ENCODE results near the gene EGR2.

Gene EGR2

DNA sequence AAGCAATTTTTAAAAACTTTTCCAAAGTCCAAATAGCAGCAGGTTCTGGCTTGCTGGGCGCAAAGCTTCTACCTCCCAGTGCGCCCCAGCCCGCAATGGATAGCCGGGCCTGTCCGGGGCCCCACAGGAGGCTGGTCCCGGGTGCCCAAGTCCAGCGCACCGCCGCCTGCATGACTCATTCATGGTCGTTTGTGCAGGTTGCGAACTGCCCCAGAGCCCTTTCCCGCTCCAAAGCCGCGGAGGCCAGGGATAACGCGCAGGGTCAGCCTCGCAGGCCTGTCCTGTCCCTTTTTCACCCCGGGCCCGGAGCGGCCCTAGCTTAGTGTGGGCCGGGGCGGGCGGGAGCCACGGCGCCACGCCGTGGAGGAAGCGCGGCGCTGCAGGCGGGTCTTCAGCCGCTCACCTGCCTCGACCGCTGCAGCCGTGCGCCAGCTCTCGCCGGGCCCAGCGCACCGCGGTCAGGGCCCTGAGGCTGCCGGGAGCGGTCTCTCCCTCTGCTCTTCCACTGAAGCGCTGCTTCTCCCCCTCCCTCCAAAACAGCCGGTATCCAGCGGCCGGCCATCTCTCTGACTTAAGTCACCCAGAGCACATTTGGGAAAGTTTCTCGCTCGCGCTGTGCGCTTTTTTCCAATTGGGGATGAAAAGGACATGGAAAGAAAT lies 1.7 kb upstream of the EGR2 start:
- peak; percentile 84 to 94 (median 89) for DNase-seq

DNA sequence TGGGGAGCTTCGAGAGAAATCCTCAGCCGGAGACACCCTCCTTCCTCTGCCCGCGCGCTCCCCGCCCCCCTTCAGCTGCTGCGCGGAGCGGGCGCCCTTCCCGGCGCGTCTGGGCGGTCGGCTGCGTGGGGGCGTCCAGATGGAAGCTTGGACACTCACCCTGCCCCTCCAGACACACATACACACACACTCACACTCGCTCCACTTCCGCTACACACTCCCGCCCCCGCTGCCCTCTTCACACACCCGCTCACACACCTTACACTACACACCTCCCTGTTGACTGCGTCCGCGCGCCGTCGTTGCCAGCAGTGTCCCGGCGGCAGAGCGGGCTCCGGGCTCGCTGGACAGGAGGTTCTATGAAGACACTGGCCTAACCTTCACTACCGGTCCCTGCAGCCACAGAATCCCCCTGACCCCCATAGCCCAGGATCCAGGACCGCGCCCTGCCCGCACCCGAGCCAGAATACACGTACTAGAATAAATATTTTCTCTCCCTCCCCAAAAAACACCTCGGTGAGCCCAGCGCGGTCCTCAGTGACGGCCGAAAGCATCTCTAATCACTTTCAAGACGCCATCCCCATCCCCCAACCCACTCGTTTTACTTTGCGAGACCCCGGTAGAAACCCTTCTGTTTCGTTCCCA lies 1.1 kb upstream of the EGR2 start:
- peak; percentile 51 to 82 (median 71) for DNase-seq

DNA sequence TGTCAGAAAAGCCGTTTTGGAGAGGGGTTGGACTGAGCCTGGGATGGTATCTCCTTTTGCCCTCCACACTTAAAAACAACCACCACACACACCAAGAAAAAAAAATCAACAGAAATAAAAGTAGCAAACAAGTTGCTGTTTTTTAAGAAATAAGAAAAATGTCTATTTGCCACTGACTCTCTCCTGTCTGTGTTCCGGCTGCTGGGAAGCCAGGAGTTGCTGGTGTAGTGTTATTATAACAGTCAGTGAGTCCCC lies 163 bp downstream of the EGR2 start:
- DNase-seq, result no peak

DNA sequence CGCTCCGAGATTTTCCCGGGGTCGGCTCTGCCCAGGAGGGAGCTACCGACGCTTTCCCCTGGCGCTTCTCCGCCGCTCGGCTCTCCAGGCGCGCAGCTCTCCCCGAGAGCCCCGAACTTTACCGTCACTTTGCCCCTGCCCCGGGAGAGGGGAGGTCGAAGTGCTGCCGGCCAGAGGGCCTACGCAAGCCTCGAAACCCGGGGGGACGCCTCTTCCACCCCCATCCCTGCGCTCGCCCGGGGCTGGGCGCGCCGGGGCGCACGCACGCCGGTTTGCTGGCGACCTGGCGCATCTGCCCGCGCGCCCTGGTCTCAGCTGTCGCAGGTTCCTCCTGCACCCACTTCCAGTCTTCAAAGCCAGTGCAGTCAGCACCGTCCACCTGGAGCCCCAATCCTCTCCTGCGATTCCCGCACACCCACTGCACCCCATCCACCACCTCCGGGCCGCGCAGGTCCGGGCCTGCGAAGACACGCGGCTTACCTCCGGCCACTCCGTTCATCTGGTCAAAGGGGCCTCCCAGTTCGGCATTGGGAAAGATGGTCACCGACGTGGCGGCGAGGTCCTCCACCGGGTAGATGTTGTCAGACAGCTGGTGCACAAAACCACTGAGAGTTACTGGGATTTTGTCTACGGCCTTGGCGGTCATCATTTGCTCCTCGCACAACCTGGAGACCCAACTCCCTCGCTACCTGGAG lies 638 bp downstream of the EGR2 start:
- peak in 3 of 4 experiments; percentile 39 to 66 (median 53) for DNase-seq

DNA sequence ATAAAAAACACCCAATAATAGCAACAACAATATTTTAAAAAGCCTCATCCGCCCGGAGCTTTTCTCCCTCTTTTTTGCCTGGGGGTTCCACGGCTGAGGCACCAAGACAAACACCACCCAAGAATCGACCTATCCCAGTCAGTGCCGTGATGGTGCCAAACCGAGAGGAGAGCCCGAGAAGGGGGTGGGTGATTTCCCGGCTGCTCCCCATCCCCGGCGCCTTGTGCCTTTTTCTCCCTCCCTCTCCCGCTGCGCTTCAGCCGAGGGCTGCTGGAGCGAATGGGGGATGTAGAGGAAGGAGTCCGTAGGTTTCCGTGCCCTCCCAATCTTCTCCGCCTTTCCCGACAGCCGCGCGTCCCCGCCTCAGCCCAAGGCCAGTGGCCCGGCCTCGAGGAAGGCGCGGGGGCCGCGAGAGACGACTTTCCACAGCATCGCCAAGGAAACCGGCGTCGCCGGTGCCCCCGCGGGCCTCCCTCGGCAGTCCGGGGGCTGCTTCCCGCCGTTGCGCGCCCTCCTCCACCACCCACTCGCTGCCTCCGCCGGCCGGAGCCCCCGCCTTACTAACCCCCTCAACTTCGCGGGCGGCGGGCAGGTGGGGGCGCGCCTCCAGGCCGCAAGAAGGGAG lies 1.3 kb downstream of the EGR2 start:
- peak in 3 of 4 experiments; percentile 28 to 60 (median 48) for DNase-seq

DNA sequence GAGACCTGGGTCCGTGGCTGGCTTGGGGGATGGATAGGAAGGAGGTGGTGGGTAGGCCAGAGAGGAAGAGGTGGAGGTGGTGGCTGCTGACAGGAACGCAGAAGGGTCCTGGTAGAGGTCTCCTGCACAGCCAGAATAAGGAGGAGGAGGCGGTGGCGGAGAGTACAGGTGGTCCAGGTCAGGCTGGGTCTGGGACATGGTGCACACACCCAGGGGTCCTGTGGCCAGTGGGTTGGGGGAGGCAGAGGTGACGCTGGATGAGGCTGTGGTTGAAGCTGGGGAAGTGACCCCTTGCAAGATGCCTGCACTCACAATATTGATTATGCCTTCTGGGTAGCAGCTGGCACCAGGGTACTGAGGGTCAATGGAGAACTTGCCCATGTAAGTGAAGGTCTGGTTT lies 2.2 kb downstream of the EGR2 start:
- DNase-seq, result peak in 2 of 4 experiments; percentile 9 to 18

DNA sequence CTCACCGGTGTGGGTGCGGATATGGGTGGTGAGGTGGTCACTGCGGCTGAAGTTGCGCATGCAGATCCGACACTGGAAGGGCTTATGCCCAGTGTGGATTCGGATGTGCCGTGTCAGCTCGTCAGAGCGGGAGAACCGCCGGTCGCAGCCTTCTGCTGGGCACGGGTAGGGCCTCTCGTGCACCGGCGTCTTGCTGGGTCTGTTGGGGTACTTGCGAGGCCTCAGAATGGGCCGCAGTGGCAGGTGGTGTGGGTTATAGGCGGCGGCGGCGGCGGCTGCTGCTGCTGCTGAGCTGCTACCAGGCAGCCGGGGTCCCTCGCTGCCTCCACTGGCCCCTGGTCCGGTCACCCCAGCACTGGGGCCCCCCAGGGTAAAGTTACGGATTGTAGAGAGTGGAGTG lies 2.7 kb downstream of the EGR2 start:
- DNase-seq, result peak in 1 of 4 experiments; percentile 12

DNA sequence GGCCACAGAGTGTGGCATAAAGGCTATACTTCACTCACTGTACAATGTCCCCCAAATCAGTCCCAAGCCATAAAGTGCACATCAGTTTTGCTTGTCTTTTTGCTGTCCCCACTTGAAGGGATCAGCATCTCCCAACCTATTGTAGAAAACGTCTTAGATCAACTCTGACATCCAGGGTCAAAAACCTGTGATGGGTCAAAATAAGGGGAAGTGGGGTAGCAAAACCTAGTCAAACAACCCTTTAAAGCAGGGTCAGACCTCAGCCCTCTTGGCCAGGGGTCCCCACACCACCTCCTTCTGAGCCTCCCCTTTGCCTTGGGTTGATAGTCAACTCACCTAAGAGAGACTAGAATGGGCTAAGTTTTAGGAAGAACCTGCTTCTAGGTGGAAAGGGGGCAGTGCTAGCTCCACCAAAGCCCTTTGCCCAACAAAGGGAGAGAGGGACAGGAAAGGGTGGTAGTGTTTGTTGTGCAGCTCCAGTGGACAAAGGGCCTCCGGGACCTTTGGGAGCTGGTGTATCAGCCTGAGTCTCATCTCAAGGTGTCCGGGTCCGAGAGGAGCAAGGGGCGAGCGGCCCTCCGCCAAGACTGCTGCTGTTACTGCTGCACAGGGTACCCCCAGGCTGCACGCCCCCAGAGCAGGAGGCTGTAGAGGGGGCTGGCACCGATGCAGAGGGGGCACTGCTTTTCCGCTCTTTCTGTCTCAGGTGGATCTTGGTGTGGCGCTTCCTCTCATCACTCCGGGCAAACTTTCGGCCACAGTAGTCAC lies 3.3 kb downstream of the EGR2 start:
- peak in 2 of 4 experiments; percentile 12 to 16 for DNase-seq

DNA sequence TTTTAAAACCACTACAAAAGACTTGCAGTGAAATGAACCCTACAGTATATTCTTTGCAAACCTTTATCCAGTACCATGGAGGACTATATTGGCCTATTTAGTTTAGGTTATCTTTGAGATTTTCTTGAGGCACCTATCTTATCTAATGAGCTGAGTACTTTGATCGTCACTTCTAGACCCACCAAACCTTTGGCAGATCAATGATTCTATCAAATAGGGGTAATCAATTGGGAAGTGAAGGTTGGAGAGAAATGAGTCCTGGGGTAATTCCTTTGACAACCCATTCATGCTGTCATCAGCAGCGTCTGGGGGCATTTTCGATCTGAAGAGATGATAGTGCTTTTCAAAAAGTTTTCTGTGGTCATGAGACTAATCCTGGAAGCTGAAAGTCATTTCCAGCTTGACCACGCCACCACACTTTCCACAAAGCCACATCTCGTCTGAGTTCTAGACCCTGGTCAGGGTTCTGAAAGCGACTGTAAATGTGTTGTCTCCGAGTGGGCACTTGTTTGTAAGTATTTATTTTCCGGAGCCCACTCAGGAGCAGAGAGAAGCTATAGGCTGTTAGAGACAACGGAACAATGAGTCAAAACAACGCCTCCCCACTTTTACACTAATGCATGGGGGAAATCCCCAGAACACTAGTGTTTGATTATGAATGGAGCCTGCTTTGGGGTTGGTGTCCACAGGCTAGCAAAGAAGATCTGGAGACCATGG lies 4.8 kb downstream of the EGR2 start:
- DNase-seq, result peak in 3 of 4 experiments; percentile 25 to 35 (median 32)

DNA sequence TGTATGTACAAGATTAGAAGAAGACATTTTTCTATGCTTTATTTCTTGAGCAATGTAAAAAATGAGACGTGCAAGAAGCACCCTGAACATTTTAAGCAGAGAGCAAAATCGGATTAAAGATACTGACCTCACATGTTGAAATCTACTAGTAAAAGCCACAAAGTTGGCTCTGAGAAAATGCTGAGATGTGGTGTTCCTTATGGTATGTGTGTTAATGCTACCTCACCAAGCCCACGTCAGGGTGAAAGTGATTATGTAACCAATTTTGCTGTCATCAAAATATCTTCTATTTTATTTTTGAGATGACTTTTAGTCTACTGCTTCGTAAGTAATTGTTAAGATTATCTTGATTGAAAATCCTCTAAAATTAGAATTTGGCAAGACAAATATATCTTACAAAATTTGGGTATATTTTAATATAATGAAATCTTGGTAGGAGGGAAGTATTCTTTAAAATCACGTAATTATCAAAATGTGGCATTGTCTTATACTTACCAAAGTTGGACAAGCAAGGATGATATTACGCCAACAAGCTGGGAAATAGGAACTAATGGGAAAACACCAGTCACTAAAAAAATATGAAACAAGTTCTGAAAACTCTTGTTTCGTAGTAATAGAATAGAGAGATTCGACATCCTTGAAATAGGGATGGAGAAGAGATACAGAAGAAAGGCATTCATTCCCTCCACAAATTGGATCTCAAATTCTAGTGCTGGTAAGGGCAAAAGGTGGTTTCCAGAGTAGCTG lies 5.8 kb downstream of the EGR2 start:
- DNase-seq, result peak; percentile 53 to 78 (median 65)

DNA sequence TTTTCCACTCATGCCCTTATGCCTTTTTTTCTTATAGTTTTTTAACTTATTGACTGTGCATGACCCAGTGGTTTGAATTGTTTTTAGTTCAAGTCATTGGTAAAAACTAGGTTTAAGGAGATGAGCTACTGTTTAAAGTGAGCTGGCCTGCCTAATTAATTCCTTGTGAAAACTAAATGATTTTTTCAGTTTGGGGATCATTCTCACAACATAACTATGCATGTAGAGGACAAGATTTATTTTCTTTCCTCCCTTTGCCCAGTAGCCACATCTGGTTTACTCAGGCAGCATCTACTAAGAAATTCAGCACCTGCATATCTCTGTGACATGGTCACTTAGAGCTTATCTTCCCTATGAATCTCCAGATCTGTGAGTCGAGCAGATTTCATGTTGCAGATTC lies 9.9 kb downstream of the EGR2 start:
- DNase-seq, result peak in 1 of 4 experiments; percentile 8

DNA sequence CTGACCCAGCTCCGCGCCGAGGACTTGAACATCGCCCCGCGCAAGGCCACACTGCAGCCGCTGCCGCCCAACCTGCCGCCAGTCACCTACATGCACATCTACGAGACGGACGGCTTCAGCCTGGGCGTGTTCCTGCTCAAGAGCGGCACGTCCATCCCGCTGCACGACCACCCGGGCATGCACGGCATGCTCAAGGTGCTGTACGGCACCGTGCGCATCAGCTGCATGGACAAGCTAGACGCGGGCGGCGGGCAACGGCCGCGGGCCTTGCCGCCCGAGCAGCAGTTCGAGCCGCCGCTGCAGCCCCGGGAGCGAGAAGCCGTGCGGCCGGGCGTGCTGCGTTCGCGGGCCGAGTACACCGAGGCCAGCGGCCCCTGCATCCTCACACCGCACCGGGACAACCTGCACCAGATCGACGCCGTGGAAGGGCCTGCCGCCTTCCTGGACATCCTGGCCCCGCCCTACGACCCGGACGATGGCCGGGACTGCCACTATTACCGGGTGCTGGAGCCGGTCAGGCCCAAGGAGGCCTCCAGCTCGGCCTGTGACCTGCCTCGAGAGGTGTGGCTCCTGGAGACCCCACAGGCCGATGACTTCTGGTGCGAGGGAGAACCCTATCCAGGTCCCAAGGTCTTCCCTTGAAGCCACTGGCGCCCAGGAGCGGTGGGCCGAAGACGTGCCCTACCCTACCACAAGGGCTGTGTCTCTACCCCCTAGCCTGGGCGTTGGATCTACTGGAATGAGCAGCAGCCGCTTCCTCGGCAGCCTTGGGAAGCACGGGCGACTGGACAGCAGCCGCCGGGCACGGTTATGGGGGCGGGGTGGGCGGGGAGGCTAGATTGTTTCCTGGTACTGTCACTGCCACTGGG lies 10.7 kb downstream of the EGR2 start:
- peak; percentile 42 to 68 (median 58) for DNase-seq

DNA sequence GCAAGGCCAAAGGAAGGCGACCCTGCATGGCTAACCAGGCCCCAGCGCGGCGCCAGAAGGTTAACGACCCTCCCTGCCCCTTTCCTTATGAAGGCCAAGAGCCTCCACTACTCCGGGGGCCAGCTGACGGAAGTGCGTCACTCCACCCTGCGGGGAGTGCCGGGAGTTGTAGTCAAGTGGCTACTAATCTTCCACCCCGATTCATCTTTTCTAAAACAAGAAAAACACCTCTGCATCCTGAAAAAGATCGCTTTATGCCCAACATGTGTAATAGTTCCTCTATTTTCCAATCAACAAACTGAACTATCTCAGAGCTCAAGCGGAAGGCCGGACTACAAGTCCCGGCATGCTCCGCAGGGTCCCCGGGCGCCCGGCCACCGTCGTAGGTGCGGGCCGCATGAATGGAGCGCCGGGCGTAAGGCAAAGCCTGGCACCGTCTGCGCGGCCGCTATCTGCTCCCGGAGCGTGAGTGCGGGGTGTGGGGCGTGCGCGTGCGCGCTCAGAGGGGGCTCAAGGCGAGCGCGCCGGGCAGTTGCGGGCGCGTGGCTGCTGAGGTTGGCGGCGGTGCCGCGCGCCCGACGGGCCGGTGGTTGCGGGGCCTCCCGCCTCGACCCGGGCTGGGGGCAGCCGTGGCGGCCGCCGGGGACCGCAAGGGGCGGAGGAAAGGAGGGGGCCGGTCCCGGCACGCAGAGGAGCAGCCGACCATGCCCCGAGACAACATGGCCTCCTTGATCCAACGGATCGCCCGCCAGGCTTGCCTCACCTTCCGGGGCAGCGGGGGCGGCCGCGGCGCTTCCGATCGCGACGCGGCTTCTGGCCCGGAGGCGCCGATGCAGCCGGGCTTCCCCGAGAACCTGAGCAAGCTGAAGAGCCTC lies 11.6 kb downstream of the EGR2 start, which contains the start of gene ADO:
TSS of gene ADO (plus strand) at position 365 of the 875 bp plus-strand sequence. CDS start at position 705, 340 bp downstream.
- DNase-seq, result peak; percentile 86 to 95 (median 92)

DNA sequence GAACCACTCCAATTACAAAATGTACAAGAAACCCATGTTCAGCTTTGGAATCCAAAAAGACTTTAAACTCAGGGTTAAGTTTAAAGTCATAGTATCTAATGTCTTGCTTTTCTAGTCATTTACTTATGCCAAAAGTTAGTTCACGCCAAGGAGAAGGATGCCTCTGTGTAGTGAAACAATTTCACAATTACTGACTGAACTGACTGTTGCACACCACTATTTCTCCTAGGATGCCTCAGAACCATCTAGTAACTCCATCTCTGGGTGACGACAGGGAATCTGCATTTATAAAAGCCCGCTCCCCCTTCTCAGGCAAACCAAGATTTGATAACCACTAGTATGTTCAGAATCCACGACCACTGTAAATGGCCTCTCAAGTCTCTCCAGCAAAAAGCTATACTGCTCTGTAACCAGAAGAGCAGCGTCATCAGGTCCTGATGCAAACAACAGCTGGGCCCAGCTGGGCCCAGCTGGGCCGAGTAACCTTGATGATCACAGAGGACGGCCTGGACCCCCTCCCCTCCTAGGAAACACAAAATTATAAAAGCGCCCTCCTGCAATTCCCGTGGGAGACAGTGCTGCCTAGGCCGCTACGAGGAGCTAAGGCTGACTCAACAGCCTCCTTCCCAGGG lies 12.3 kb downstream of the EGR2 start:
- peak in 3 of 4 experiments; percentile 9 to 38 (median 24) for DNase-seq

DNA sequence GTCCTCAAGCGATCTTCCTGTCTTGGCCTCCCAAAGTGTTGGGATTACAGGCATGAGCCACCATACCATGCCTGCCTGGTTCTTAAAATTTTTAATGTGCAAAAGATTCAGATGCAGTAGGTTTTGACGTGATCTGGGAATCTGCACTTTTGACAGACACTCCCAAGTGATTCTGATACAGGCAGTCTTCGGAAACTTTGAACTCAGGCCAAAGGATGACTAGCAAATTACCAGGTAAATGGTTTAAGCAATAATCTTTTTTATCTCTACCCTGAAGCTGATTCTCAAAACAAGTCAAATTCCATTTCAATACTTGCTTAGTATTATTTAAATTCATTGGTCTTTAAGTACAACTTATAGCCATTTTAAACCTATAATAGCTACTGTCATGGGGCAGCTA lies 14.3 kb downstream of the EGR2 start:
- no peak for DNase-seq

DNA sequence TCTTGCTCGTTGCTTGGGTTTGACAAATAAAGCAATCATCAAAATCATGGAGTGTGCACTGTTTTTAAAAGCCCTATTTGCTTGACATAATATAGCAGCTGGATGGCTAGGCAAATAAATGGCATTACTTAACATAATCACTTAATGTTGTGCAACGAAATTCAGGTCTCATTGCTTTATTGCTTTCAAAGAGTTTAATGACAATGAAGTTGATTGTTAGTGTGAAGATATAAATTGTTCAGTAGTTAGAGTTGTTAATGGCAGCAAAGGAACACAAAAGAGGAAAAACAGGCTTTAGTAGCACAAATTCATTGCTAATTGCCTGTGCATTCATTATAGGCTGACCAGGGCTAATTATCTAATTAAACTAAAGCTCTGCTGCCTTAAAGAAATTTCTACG lies 19.3 kb downstream of the EGR2 start:
- no peak for DNase-seq

DNA sequence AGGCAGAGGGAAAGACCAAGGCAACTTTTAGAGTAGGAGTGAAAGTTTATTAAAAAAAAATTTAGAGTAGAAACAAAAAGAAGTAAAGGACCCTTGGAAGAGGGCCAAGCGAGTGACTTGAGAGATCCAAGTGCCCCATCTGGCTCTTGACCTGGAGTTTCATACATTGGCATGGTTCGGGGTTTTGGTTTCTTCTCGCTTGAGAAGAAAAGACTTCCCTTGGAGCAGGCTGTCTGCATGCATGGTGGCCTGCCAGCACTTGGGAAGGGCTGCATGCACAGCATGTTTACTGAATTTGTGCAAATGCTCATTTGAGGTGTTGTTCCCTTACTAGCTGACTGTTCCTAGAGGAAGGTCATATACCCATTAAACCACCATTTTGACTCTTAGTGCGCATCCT lies 20.4 kb downstream of the EGR2 start:
- DNase-seq, result no peak

DNA sequence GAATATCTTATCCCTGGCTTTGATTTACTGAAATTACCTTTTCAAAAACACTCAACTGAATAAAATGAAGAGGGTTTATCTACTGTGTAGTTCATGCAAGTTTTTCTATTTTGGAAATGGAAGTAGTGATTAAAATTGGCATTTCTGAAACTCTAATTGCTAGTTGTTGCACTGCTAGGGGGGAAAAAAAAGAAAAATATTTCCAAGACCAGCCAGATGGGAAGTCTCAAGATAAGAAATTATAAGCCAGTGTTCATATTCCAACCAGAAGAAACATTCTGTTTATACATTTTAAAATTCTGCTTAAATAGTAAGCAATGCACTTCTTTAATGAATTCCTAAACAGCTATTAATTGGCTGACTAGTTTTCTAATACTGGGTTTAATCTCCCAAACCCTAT lies 21.1 kb downstream of the EGR2 start:
- no peak for DNase-seq

DNA sequence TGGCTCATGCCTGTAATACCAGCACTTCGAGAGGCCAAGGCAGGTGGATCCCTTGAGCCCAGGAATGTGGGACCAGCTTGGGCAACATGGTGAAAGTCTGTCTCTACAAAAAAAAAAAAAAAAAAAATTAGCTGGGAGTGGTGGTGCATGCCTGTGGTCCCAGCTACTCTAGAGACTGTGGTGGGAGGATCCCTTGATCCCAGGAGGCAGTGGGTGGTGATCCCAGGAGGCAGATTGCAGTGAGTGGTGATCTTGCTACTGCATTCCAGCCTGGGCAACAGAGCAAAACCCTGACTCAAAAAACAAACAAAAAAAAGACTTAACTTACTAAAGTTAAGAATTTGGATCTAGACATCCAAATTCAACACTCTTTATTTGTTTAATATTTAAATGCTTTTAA lies 21.9 kb downstream of the EGR2 start:
- DNase-seq, result no peak

All from suppressor macrophage (primary cell).